ENCODE measurements around the gene OPRD1.

OPRD1 gene

GRCh38 chr1:28773105-28773504, 38.9 kb upstream of the OPRD1 start:
- Histone ChIP-seq H3K4me1 (ENCODE audit: low read depth, poor library complexity, severe bottlenecking) (no peaks in the 10 kb centered on the region), H4K20me1 (ENCODE audit: insufficient read depth) (no peaks in the 10 kb centered on the region), H3K27ac (no peak overlapping the region), H3K36me3 (ENCODE audit: insufficient read depth) (no peaks in the 10 kb centered on the region), H3K27me3 (ENCODE audit: insufficient read depth, low read depth) (no peaks in the 10 kb centered on the region), H3K79me2 (ENCODE audit: insufficient read depth, low read depth) (peaks cover 4% of the 10 kb centered on the region; the same call in 1 of the 2 replicates), H3K4me2 (no peak overlapping the region), H2AFZ (ENCODE audit: low read depth) (no peak overlapping the region), H3K4me3 (IDR thresholded peaks at IDR 0.05; ENCODE audit: insufficient read depth, low read depth, low read length) (no peak overlapping the region), H3K9ac (no peak overlapping the region)
- TF ChIP-seq CTCF (conservative IDR thresholded peaks at IDR 0.05; ENCODE audit: low read depth, low read length) = no peak

DNA sequence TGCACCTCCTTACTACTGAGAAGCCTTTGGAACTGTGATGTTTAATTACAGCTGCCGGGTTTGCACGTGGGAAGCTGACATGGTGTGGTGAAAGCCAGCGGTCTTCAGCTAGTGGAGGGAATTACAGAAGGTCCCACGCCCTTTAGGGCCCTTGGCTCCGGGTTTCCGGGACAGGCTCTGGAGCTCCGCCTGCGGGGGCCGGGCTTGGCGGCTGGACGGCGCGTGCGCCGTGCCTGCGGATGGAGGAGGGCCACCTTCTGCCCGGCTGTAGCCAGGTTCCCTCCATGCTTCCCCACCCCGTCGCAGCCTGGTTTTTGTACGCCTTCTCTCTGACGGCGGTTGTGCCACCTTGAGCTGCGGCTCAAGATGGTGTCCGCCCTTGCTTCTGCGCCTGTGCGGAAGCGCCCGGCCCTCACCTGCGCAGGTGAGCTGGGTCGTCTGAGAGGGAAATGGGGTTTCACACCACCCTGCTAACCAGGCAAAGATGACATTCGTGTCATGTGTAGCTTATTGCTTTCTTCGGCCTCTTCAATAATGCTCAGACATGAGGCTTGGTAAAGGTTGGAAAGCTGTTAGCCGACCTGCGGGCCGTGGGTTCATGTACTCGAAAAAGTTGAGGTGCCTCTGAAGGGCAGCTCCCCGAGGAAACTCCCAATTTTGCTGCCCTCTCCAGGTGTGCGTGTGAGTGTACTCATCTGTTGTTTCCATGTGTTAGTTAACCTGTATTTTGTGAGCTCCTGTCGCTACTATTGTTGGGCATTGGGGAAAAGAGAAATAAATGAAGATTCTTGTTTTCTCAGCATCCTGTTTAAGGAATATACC, 36.6 kb upstream of the OPRD1 start:
- Histone ChIP-seq H3K9ac (no peak overlapping the region), H3K36me3 (ENCODE audit: insufficient read depth) (no peaks in the 10 kb centered on the region), H3K27me3 (ENCODE audit: insufficient read depth, low read depth) (no peaks in the 10 kb centered on the region), H2AFZ (ENCODE audit: low read depth) (no peak overlapping the region), H3K27ac (no peak overlapping the region), H3K4me1 (ENCODE audit: low read depth, poor library complexity, severe bottlenecking) (no peaks in the 10 kb centered on the region), H4K20me1 (ENCODE audit: insufficient read depth) (no peaks in the 10 kb centered on the region), H3K4me2 (no peak overlapping the region), H3K79me2 (ENCODE audit: insufficient read depth, low read depth) (no peaks in the 10 kb centered on the region), H3K4me3 (IDR thresholded peaks at IDR 0.05; ENCODE audit: insufficient read depth, low read depth, low read length) (no peak overlapping the region)
- no peak for TF ChIP-seq CTCF (conservative IDR thresholded peaks at IDR 0.05; ENCODE audit: low read depth, low read length)

DNA sequence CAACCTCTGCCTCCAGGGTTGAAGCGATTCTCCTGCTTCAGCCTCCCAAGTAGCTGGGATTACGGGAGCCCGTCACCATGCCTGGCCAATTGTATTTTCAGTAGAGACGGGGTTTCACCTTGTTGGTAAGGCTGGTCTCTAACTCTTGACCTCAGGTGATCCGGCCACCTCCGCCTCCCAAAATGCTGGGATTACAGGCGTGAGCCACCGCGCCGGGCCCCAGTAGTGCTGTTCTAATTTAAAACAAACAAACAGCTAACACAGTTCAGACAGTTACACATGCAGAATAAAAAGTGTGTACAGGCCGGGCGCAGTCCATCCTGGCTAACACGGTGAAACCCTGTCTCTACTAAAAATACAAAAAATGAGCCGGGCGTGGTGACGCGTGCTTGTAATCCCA, 35.6 kb upstream of the OPRD1 start:
- no peak overlapping the region for H3K9ac ChIP-seq
- H2AFZ ChIP-seq (ENCODE audit: low read depth) = no peak overlapping the region
- H3K4me3 ChIP-seq (IDR thresholded peaks at IDR 0.05; ENCODE audit: insufficient read depth, low read depth, low read length) = no peak overlapping the region
- no peaks in the 10 kb centered on the region for H3K4me1 ChIP-seq (ENCODE audit: low read depth, poor library complexity, severe bottlenecking)
- TF ChIP-seq CTCF (conservative IDR thresholded peaks at IDR 0.05; ENCODE audit: low read depth, low read length) = no peak
- H3K79me2 ChIP-seq (ENCODE audit: insufficient read depth, low read depth) = no peaks in the 10 kb centered on the region
- no peaks in the 10 kb centered on the region for H3K36me3 ChIP-seq (ENCODE audit: insufficient read depth)
- no peaks in the 10 kb centered on the region for H3K27me3 ChIP-seq (ENCODE audit: insufficient read depth, low read depth)
- no peak overlapping the region for H3K4me2 ChIP-seq
- H4K20me1 ChIP-seq (ENCODE audit: insufficient read depth) = no peaks in the 10 kb centered on the region
- no peak overlapping the region for H3K27ac ChIP-seq

GRCh38 chr1:28778021-28778420, 33.9 kb upstream of the OPRD1 start:
- no peaks in the 10 kb centered on the region for H3K36me3 ChIP-seq (ENCODE audit: insufficient read depth)
- H3K4me2 ChIP-seq = no peak overlapping the region
- H2AFZ ChIP-seq (ENCODE audit: low read depth) = no peak overlapping the region
- no peak for TF ChIP-seq CTCF (conservative IDR thresholded peaks at IDR 0.05; ENCODE audit: low read depth, low read length)
- no peaks in the 10 kb centered on the region for H3K79me2 ChIP-seq (ENCODE audit: insufficient read depth, low read depth)
- H3K4me1 ChIP-seq (ENCODE audit: low read depth, poor library complexity, severe bottlenecking) = no peaks in the 10 kb centered on the region
- no peaks in the 10 kb centered on the region for H4K20me1 ChIP-seq (ENCODE audit: insufficient read depth)
- no peak overlapping the region for H3K27ac ChIP-seq
- H3K4me3 ChIP-seq (IDR thresholded peaks at IDR 0.05; ENCODE audit: insufficient read depth, low read depth, low read length) = no peak overlapping the region
- no peak overlapping the region for H3K9ac ChIP-seq
- H3K27me3 ChIP-seq (ENCODE audit: insufficient read depth, low read depth) = no peaks in the 10 kb centered on the region
